IMR-90 (cell line): Measurements from ENCODE around the gene MAN2B1. TPM values are rescaled to one million over a fixed set of nuclear protein-coding genes. Genes with fewer than 3 reads are reported as not detected.

Experiments used
- ATAC-seq: fragments of 200-7000 bp; cut with Tn5 transposase; 2 replicates; pipeline ENCODE4 v1.9.1; 2020; ENCODE audit warnings: low read depth, mild to moderate bottlenecking, moderate library complexity
- BruUV-seq: library from RNA; stranded (reverse); fragments of 400-500 nt; replicated peaks from 2 replicates; lab custom pipeline; 2021; lab: Mats Ljungman, UMichigan
- CTCF ChIA-PET: fragments of 300-600 bp; formaldehyde crosslinking; extraction: SDS; loops from one replicate; lab custom pipeline; 2021; ENCODE audit warnings: antibody characterized with exemption; lab: Yijun Ruan, JAX
- POLR2A ChIA-PET: fragments of 300-600 bp; sonication (Branson Sonifier 250); formaldehyde crosslinking; loops from one replicate; lab custom pipeline; 2022; ENCODE audit warnings: antibody characterized with exemption; ENCODE audit not compliant: unreplicated experiment; lab: Charles Lee
- DNase-seq: peaks from one replicate; pipeline ENCODE4 v3.0.0; 2013
- H2AFZ ChIP-seq: replicated peaks from 2 replicates; pipeline ENCODE3; 2013; ENCODE audit warnings: low read length, mild to moderate bottlenecking; ENCODE audit not compliant: poor library complexity
- H2AK5ac ChIP-seq: 2 replicates; pipeline ENCODE4 v1.6.1; 2013; ENCODE audit warnings: low read depth, low read length, inconsistent platforms
- H2AK9ac ChIP-seq: replicated peaks from 2 replicates; pipeline ENCODE3; 2013; ENCODE audit warnings: mild to moderate bottlenecking, low read depth, low read length, moderate library complexity; ENCODE audit not compliant: poor library complexity
- H2BK120ac ChIP-seq: 2 replicates; pipeline ENCODE4 v1.6.1; 2013; ENCODE audit warnings: low read depth, low read length, inconsistent platforms
- H2BK15ac ChIP-seq: 3 replicates; pipeline ENCODE4 v1.6.1; 2013; ENCODE audit warnings: low read depth, low read length, inconsistent platforms
- H2BK20ac ChIP-seq: 2 replicates; pipeline ENCODE4 v1.6.1; 2013; ENCODE audit warnings: low read depth, mild to moderate bottlenecking, inconsistent platforms, low read length, moderate library complexity
- H2BK5ac ChIP-seq: 2 replicates; pipeline ENCODE4 v1.6.1; 2013; ENCODE audit warnings: mild to moderate bottlenecking, low read depth, low read length, inconsistent platforms; ENCODE audit not compliant: poor library complexity, severe bottlenecking
- H3K14ac ChIP-seq: replicated peaks from 2 replicates; pipeline ENCODE4 v1.6.1; 2013; ENCODE audit warnings: low read depth, low read length, inconsistent platforms
- H3K18ac ChIP-seq: 2 replicates; pipeline ENCODE4 v1.6.1; 2013; ENCODE audit warnings: low read depth, low read length, control low read depth
- H3K23ac ChIP-seq: 2 replicates; pipeline ENCODE4 v1.6.1; 2013; ENCODE audit warnings: low read depth, low read length, inconsistent platforms
- H3K27ac ChIP-seq: 2 replicates; pipeline ENCODE4 v1.5.1; 2013; ENCODE audit warnings: mild to moderate bottlenecking, control low read depth, low read length; ENCODE audit not compliant: insufficient read depth
- H3K27me3 ChIP-seq: 2 replicates; pipeline ENCODE4 v1.6.1; 2013; ENCODE audit warnings: low read length; ENCODE audit not compliant: control insufficient read depth, insufficient read depth
- H3K36me3 ChIP-seq: 2 replicates; pipeline ENCODE4 v1.6.1; 2013; ENCODE audit warnings: low read length, mixed read lengths; ENCODE audit not compliant: control insufficient read depth, insufficient read depth
- H3K4ac ChIP-seq: 2 replicates; pipeline ENCODE4 v1.6.1; 2013; ENCODE audit warnings: low read depth, low read length, inconsistent platforms
- H3K4me1 ChIP-seq: 2 replicates; pipeline ENCODE4 v1.6.1; 2013; ENCODE audit warnings: low read length, mixed read lengths; ENCODE audit not compliant: control insufficient read depth, insufficient read depth
- H3K4me2 ChIP-seq: 2 replicates; pipeline ENCODE4 v1.6.1; 2013; ENCODE audit warnings: low read depth, mild to moderate bottlenecking, control low read depth, low read length, moderate library complexity
- H3K4me3 ChIP-seq: 2 replicates; pipeline ENCODE4 v1.5.1; 2013; ENCODE audit warnings: low read depth, mild to moderate bottlenecking, control low read depth, low read length, moderate library complexity; ENCODE audit not compliant: insufficient read depth
- H3K56ac ChIP-seq: 2 replicates; pipeline ENCODE4 v1.6.1; 2013; ENCODE audit warnings: low read length, inconsistent platforms; ENCODE audit not compliant: insufficient read depth; ENCODE audit errors: extremely low read depth
- H3K79me1 ChIP-seq, 2 experiments: 2 replicates each; pipeline ENCODE4 v1.6.1; 2013; ENCODE audit warnings: low read length in 2 of 2, inconsistent platforms in 1 of 2, low read depth in 1 of 2
- H3K9ac ChIP-seq: 2 replicates; pipeline ENCODE4 v1.6.1; 2013; ENCODE audit warnings: low read depth, low read length, control low read depth
- H3K9me1 ChIP-seq: 2 replicates; pipeline ENCODE4 v1.6.1; 2013; ENCODE audit warnings: low read length, inconsistent platforms; ENCODE audit not compliant: insufficient read depth
- H3K9me3 ChIP-seq: 2 replicates; pipeline ENCODE4 v1.6.1; 2013; ENCODE audit warnings: low read length; ENCODE audit not compliant: control insufficient read depth, insufficient read depth
- H4K20me1 ChIP-seq: 2 replicates; pipeline ENCODE4 v1.6.1; 2013; ENCODE audit warnings: low read length, inconsistent platforms; ENCODE audit not compliant: insufficient read depth
- H4K5ac ChIP-seq: 2 replicates; pipeline ENCODE4 v1.6.1; 2013; ENCODE audit warnings: mild to moderate bottlenecking, low read depth, low read length, control low read depth
- H4K8ac ChIP-seq, 2 experiments: 2 replicates each; pipeline ENCODE4 v1.6.1; 2013; ENCODE audit warnings: low read depth in 2 of 2, low read length in 2 of 2, control low read depth in 1 of 2, inconsistent platforms in 1 of 2
- H4K91ac ChIP-seq: 2 replicates; pipeline ENCODE4 v1.6.1; 2013; ENCODE audit warnings: low read depth, low read length, inconsistent platforms; ENCODE audit not compliant: insufficient read depth
- BHLHE40 ChIP-seq: fragments of 150-350 bp; IDR thresholded peaks from 2 replicates; pipeline ENCODE4 v1.6.1; 2016; ENCODE audit warnings: mild to moderate bottlenecking, low read depth, low read length
- CEBPB ChIP-seq: IDR thresholded peaks from 2 replicates; pipeline ENCODE4 v1.6.1; 2012; ENCODE audit warnings: low read depth, low read length, improper control_type of control experiment
- CHD1 ChIP-seq: IDR thresholded peaks from 2 replicates; pipeline ENCODE4 v1.6.1; 2012; ENCODE audit warnings: low read depth, low read length, improper control_type of control experiment
- ELK1 ChIP-seq: fragments of 150-350 bp; IDR thresholded peaks from 2 replicates; pipeline ENCODE4 v1.6.1; 2016; ENCODE audit warnings: low read depth, mild to moderate bottlenecking, low read length, moderate library complexity, borderline replicate concordance
- MAFK ChIP-seq: IDR thresholded peaks from 2 replicates; pipeline ENCODE4 v1.6.1; 2012; ENCODE audit warnings: low read depth, low read length, improper control_type of control experiment
- MAZ ChIP-seq: IDR thresholded peaks from 2 replicates; pipeline ENCODE4 v1.6.1; 2012; ENCODE audit warnings: low read depth, mild to moderate bottlenecking, low read length, improper control_type of control experiment, moderate library complexity, borderline replicate concordance
- POLR2A ChIP-seq: IDR thresholded peaks from 2 replicates; pipeline ENCODE4 v1.6.1; 2012; ENCODE audit warnings: mild to moderate bottlenecking, low read depth, low read length
- RAD21 ChIP-seq: IDR thresholded peaks from 2 replicates; pipeline ENCODE4 v1.6.1; 2012; ENCODE audit warnings: low read length, improper control_type of control experiment
- RCOR1 ChIP-seq: IDR thresholded peaks from 2 replicates; pipeline ENCODE4 v1.6.1; 2012; ENCODE audit warnings: mild to moderate bottlenecking, low read length, improper control_type of control experiment; ENCODE audit not compliant: insufficient replicate concordance
- RFX5 ChIP-seq: IDR thresholded peaks from 2 replicates; pipeline ENCODE4 v1.8.0; 2012; ENCODE audit warnings: low read depth, mild to moderate bottlenecking, low read length, moderate library complexity
- SMC3 ChIP-seq: fragments of 150-350 bp; IDR thresholded peaks from 2 replicates; pipeline ENCODE4 v1.6.1; 2016; ENCODE audit warnings: low read depth, mild to moderate bottlenecking, antibody characterized with exemption, low read length, moderate library complexity
- USF2 ChIP-seq: fragments of 150-350 bp; IDR thresholded peaks from 2 replicates; pipeline ENCODE4 v1.6.1; 2017; ENCODE audit warnings: mild to moderate bottlenecking, antibody characterized with exemption, low read length, low read depth
- WGBS, 2 experiments: methylation state at CpG; one replicate each; pipeline versions ENCODE4 v1.1.5 to v1.1.7; 2013; ENCODE audit warnings: missing lambda C conversion rate in 2 of 2; ENCODE audit not compliant: insufficient read length in 1 of 2; ENCODE audit errors: extremely low coverage in 2 of 2; 5-methylcytosine and 5-hydroxymethylcytosine counted together
- dilution Hi-C: fragments of 300-500 bp; cut with HindIII; formaldehyde crosslinking; loops from one replicate; pipeline ENCODE4 v1.14.3; 2018; ENCODE audit warnings: low sequenced_read_pairs; ENCODE audit not compliant: unreplicated experiment
- in situ Hi-C: fragments of 300-500 bp; cut with MboI; formaldehyde crosslinking; loops from 3 replicates; pipeline ENCODE4 v1.14.3; 2019; ENCODE audit warnings: low sequenced_read_pairs, inconsistent platforms, mixed read lengths
- intact Hi-C: fragments of 100-400 bp; cut with micrococcal nuclease; formaldehyde crosslinking; loops from 2 replicates; pipeline ENCODE4 v1.10.0; 2022
- polyA plus RNA-seq, 3 experiments: library from polyadenylated mRNA; depleted of rRNA; stranded (reverse); fragments of >200 nt; gene quantifications; 2 replicates each; pipeline ENCODE4 v1.2.3, GENCODE V29; 2012; ENCODE audit warnings: low replicate concordance in 1 of 3
- total RNA-seq: library from RNA; depleted of rRNA; stranded (reverse); fragments of >200 nt; gene quantifications from 2 replicates; pipeline ENCODE4 v1.2.3, GENCODE V29; 2012

Gene MAN2B1
- total and polyA plus RNA-seq, 2 of the 4 experiments (the other 2 are of a cell fraction) = 10.4 to 55.4 TPM

- TF ChIP-seq RFX5 (peak; percentile 90), CHD1 (no peak), CEBPB (no peak), MAFK (peak; percentile 16; the same call in 1 of the 2 replicates)
These were observed 55.8 kb downstream of the MAN2B1 start, which contains the start of the genes ZNF490 and ZNF791 (continued) for GRCh38 chr19:12610540-12611360.

GRCh38 chr19:12607631-12608030 is 58.9 kb downstream of the MAN2B1 start:
- CTCF ChIA-PET = no interaction called here

More at GRCh38 chr19:12607631-12608030, 58.9 kb downstream of the MAN2B1 start:
- dilution Hi-C loops = no loop called here
- Histone ChIP-seq H2BK20ac (no peak overlapping the region), H3K36me3 (peaks cover 24% of the 10 kb centered on the region), H4K8ac (no peak overlapping the region), H3K4me3 (no peak overlapping the region), H2AFZ (no peak overlapping the region), H2BK5ac (no peak overlapping the region), H3K9me3 (no peaks in the 10 kb centered on the region), H3K9ac (no peak overlapping the region), H3K18ac (no peak overlapping the region), H3K9me1 (0 out of 2 replicates have a peak, but pooled peaks cover 5% of the 10 kb centered on the region), H3K4me2 (no peak overlapping the region), H3K23ac (no peak overlapping the region), H3K27me3 (no peaks in the 10 kb centered on the region), H3K27ac (no peak overlapping the region), H2BK120ac (no peak overlapping the region), H3K4me1 (no peaks in the 10 kb centered on the region), H3K14ac (no peak overlapping the region), H4K20me1 (peaks cover 5% of the 10 kb centered on the region; the same call in 1 of the 2 replicates), H2AK5ac (no peak overlapping the region), H3K79me1 (peaks cover 17 to 44% of the 10 kb centered on the region in 2 experiments), H4K5ac (no peak overlapping the region), H4K91ac (no peak overlapping the region), H3K56ac (no peak overlapping the region), H2BK15ac (no peak overlapping the region), H3K4ac (no peak overlapping the region), H2AK9ac (no peak overlapping the region)
- no peak for ATAC-seq
- BruUV-seq = no TSS peak
- WGBS, 2 experiments = 100% methylated on average over 1 of the region's 3 CpGs; no CpG with 5 or more reads in 1 of the 2 experiments
- TF ChIP-seq USF2 (no peak), RCOR1 (no peak), SMC3 (no peak), MAZ (no peak), MAFK (no peak), BHLHE40 (no peak), RFX5 (no peak), ELK1 (no peak), CEBPB (no peak), CHD1 (no peak), RAD21 (no peak), POLR2A (no peak)
- DNase-seq = no peak
- in situ Hi-C loops = no loop called here
- intact Hi-C loops = no loop called here
- POLR2A ChIA-PET = no interaction called here
